Anterior cingulate cortex (tissue), 58 donors: Measurements from ENCODE around the gene KIF23.

Experiments used
- DNase-seq, 58 donors: peaks; one replicate each; lab custom pipeline; 2025; lab: John Stamatoyannopoulos, UW

KIF23 gene

GRCh38 chr15:69460481-69460880, 46.3 kb downstream of the KIF23 start:
- DNase-seq: no peak

- DNase-seq: peak in 14 of 58 donors; percentile 14 to 59 (median 39)
Observed at GRCh38 chr15:69462030-69462492, 47.9 kb downstream of the KIF23 start.

DNA sequence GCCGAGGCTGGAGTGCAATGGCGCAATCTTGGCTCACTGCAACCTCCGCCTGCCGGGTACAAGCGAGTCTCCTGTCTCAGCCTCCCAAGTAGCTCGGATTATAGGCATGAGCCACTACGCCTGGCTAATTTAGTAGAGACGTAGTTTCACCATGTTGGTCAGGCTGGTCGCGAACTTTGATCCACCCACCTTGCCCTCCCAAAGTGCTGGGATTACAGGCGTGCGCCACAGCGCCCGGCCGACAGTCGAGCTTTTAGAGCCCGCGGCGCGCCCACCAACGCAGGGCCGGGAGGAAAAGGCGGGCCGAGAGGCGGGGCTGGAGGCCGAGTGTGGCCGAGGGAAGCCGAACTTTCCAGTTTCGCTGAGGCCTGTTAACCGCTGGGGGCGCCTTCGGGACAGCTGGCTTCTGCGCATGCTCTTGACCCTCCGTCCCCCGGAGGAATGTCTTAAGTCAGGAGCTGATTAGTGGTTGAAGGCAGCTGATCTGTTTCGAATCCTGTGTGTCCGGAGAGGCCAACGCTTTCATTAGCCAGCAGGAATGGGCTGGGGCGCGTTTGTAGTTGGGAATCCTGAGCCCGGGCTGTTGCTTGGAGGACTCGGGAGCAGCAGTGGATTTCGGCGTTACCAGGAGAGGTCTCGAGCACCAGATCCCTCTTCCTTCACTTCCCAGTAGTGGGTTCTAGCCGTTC, 48.5 kb downstream of the KIF23 start:
- DNase-seq: peak; percentile 64 to 97 (median 92)

- DNase-seq: peak in 2 of 58 donors; percentile 41 to 42
Observed at GRCh38 chr15:69463182-69463756, 49.1 kb downstream of the KIF23 start.

DNA sequence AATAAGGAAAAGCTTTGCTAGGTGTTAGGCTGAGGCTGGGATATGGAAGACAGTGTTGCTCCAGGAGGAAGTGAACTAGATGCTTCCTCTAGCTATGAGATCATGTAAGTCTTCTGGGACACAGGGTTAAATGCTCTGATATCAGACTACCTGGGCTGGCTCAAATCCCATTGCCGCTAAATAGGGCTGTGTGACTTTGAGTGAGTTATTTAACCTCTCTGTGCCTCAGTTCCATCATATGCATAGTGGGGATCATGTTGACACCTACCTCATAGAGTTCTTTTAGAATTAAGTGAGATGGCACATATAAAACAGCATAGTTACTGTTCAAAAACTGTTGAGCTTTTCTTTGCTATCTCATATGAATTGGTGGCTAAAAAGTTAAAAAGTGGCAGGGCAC, 51.1 kb downstream of the KIF23 start:
- no peak for DNase-seq

DNA sequence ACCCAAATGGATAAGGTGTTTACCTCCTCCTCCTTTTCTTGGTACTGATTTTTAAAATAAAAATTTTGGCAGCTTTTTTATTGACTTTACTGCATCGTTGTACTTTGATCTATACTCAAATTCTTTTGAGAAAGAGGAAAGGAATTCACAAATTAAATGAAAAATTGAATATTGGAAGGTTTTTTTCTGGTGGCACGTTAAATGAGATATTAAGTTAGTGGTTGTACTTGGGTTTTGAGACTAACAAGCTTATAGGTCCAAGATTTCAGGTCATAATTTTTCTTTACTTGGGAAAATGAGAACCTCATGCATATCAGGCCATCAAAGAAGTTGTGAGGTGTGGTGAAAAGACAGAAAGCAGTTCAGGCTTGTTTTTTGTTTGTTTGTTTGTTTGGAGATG, 52.6 kb downstream of the KIF23 start:
- no peak for DNase-seq

GRCh38 chr15:69467636-69468035, 53.5 kb downstream of the KIF23 start:
- DNase-seq: no peak

DNA sequence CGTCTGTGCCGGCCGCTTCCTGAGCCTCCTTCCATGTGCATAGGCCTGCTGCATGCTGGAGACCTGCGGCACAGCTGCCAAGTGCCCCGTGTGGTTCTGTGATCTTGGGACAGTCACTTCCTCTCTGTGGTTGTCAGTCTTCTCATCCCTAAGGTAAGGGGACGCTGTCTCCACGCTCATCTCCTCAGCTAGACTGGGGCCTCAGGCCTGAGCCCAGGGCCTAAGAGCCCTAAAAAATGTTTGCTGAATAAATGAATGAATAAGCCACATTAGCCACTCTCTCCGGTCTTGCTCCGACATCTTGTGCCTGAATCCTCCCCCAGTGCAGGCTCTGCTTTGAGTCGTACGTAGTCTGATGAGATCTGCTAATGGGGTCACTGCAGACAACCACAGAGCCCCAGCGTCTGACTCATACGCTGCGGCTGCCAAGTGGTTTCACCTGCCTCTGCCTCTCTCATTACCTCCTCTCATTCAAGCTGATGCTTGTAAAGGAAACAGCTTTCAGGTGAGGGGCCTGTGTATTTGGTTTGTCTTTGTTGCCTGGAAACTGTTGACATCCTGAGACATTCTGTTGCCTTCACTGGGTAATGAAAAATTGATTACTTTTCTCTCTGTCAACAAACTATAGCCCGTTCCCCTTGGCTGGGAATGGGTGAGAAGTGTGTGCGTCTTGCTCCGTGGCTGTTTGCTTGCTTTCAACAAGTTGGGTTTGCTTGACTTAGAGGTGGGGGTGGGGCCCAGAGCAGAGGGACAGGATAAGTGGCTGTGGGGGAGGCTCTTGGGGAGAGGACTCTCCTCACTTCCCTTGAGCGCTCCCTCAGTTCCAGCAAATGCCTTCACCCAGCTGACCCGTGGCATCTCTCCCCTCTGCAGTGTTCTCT, 54.3 kb downstream of the KIF23 start:
- no peak for DNase-seq

DNA sequence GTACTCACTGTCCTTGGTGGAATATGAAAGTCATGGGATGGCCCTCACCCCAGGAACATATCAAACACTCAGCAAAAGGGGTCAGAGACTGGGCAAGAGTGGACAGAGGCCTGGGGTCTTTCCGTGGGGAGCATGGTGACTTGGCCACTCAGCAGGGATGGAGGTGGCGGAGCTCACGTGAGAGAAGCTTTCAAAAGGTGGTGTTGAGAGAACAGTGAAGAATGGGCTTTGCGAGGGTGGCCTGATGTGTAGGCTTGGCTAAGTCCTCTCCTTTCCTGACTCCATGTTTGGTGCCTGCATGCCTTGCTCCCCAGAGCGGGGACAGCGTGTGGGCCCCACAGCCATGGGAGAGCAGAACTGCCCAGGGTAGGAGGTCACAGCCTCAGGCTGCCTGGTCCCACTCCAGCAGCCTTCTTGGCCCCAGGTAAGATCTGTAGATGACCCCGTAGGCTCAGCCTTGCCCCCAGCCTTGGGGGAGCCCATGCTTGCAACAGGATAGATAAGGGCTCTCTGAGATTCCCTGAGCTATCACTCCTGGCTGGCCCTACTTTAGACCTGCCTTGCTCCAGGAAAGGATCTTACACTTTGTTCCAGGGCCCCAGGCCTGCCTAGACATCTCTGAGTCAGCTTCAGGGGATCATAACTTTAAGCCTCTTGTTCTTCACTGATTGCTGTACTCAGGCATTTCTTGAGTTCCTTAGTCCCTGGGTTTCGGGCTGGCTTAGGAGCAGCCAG, 55.5 kb downstream of the KIF23 start:
- DNase-seq: no peak

DNA sequence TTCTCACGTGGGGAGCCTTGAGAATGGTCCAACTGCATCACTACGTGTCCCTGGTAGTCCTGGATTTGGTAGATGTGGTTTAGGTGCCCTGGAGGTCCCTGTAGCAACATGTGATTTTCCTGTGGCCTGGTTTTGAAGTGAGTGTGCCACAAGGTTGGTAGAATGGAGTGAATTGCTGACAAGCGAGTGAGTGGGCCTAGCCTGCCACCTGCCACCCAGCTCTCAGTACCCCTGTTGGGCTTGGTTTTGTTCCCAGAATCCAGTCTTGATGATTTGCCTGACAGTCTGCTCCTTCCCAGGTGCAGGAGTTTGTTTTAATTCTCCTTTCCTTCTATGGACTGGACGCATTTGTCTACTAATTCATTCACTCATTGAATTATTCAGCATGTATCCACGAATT, 57.9 kb downstream of the KIF23 start:
- no peak for DNase-seq

GRCh38 chr15:69472562-69472961, 58.4 kb downstream of the KIF23 start:
- DNase-seq: no peak

DNA sequence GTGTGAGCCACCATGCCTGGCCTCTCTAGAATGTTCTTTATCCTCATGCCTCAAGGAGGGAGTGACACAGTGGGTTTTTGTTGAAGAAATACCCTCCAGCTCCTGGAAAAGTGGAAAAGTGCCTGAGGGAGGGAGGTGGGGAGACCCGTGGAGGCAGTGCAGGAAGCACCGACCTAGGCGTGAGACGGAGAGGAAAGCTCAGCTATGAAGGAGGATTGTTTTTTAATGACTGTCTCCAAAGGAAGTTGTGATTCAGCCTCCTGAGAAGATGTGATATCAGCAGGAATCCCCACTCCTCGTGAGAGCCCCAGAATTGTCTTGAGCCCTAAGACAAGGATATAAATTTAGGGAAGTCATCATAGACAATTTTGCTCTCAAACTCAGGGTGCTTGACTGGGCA, 60.1 kb downstream of the KIF23 start:
- DNase-seq: no peak

DNA sequence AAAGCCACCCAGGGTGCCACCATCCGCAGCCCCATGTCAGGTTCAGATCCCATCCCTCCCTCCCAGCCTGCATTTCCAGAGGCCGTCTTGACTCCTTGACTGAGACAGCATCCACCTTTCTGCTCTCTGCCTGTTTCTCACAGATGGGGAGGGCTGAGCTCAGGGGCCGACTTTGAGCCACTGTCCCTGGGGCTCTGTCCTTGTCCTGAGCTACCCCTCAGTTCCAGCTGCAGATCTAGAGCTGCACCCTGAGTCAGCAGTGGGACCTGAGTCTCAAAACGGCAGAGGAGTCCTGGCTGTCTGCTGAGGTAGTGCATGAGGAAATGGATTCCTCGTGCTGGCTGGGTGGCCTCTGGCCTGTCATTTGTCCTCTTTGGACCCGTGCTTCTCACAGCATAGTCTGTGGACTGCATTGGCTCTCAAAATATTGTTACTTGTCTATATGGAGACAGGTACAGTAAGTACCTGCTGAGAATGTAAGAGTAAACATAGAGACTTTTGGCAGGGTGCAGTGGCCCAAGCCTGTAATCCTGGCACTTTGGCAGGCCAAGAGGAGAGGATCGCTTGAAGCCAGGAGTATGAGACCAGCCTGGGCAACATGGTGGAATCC, 60.8 kb downstream of the KIF23 start:
- DNase-seq: no peak

- peak in 54 of 58 donors; percentile 7 to 83 (median 48) for DNase-seq
Observed at GRCh38 chr15:69475769-69476358, 61.7 kb downstream of the KIF23 start.

DNA sequence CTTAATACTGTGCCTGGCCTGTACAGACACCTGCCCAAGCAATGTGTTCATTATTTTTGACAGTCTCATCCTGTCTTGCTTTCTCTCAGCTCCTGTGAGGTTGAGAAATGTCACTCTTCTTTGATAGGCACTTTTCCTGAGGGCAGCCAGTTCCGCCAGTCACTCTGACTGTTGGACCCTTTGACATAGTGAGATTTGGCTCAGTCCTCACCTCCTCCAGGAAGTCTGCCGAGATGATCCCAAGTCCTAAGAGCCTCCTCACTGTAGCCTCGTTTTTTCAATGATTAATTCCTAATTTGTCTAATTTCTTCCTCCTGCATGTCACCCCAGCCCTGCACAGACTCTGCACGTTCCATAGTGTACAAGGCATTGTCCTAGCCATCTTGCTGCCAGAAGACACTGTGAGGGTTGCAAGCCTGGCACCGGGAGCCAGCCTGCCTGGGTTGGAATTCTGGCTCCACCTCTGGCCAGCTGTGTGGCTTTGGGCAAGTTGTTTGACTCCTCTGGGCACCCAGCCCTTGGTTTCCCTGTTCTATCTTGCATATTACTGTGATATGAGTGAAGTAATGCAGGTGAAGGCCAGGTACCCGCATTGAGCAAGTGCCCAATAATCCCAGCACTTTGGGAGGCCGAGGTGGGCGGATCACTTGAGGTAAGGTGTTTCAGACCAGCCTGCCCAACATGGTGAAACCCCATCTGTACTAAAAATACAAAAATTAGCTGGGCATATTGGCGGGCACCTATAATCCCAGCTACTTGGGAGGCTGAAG, 62.7 kb downstream of the KIF23 start:
- no peak for DNase-seq

GRCh38 chr15:69478259-69478781, 64.2 kb downstream of the KIF23 start:
- peak in 41 of 58 donors; percentile 7 to 66 (median 26) for DNase-seq

- DNase-seq: no peak
Observed at GRCh38 chr15:69479081-69479480, 64.9 kb downstream of the KIF23 start.

GRCh38 chr15:69479971-69480370, 65.8 kb downstream of the KIF23 start:
- DNase-seq: no peak

- DNase-seq: no peak
Observed at GRCh38 chr15:69480932-69481331, 66.8 kb downstream of the KIF23 start.
